Measurements from ENCODE around the gene SPRYD4.
"Not testable (repeated sequence)": the region's sequence is repeated elsewhere in the genome, so short reads cannot be mapped to it uniquely, and the experiment has no call there.

Gene SPRYD4

GRCh38 chr12:56488041-56488955, 19.9 kb downstream of the SPRYD4 start, which contains the start of gene GLS2:
Gene GLS2, minus strand, starts transcription at chr12:56488161. Its CDS starts 43 bp downstream, at chr12:56488118.
- peak; percentile 46 for DNase-seq (ENCODE audit: low read depth)
- H3K4me3 ChIP-seq (ENCODE audit: low read depth, low read length): peak within 1 kb of the TSS; percentile 53
- TF ChIP-seq, protein P1, sequence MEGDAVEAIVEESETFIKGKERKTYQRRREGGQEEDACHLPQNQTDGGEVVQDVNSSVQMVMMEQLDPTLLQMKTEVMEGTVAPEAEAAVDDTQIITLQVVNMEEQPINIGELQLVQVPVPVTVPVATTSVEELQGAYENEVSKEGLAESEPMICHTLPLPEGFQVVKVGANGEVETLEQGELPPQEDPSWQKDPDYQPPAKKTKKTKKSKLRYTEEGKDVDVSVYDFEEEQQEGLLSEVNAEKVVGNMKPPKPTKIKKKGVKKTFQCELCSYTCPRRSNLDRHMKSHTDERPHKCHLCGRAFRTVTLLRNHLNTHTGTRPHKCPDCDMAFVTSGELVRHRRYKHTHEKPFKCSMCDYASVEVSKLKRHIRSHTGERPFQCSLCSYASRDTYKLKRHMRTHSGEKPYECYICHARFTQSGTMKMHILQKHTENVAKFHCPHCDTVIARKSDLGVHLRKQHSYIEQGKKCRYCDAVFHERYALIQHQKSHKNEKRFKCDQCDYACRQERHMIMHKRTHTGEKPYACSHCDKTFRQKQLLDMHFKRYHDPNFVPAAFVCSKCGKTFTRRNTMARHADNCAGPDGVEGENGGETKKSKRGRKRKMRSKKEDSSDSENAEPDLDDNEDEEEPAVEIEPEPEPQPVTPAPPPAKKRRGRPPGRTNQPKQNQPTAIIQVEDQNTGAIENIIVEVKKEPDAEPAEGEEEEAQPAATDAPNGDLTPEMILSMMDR (IDR thresholded peaks at IDR 0.05; ENCODE audit: low read depth, low read length, missing control alignments): no peak

DNA sequence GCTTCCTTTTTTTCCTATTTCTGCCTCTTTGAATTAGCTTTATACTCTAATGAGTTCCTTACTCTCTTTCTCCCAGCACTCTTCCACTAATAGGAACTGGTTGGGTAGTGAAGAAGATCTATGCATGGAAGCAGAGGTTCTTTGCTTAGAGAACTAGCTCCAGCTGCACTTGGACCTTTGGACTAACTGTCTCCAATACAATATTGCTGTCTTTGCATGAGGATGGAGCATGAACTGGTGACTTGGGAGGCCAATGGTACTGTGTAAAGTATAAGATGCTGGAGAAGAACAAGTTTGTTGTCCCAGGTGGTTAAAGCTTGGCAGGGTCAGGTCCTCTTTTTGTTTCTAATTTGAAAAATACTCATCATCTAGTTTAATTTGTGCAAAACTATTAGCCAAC, 22.0 kb downstream of the SPRYD4 start:
- DNase-seq (ENCODE audit: low read depth): no peak
- H3K4me3 ChIP-seq (ENCODE audit: low read depth, low read length): no peak overlapping the region
- TF ChIP-seq, protein P1 (IDR thresholded peaks at IDR 0.05; ENCODE audit: low read depth, low read length, missing control alignments): no peak

DNA sequence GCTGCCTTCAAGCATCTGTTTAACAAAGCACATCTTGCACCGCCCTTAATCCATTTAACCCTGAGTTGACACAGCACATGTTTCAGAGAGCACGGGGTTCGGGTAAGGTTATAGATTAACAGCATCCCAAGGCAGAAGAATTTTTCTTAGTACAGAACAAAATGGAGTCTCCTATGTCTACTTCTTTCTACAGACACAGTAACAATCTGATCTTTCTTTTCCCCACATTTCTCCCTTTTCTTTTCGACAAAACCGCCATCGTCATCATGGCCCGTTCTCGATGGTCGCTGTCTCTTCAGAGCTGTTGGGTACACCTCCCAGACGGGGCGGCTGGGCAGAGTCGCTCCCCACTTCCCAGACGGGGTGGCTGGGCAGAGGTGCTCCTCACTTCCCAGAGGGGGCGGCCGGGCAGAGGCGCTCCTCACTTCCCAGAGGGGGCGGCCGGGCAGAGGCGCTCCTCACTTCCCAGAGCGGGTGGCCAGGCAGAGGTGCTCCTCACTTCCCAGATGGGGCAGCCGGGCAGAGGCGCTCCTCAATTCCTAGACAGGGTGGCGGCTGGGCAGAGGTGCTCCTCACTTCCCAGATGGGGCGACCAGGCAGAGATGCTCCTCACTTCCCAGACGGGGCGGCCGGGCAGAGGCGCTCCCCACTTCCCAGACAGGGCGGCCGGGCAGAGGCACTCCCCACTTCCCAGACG, 25.2 kb downstream of the SPRYD4 start:
- H3K4me3 ChIP-seq (ENCODE audit: low read depth, low read length); DNase-seq (ENCODE audit: low read depth): not testable (repeated sequence)

DNA sequence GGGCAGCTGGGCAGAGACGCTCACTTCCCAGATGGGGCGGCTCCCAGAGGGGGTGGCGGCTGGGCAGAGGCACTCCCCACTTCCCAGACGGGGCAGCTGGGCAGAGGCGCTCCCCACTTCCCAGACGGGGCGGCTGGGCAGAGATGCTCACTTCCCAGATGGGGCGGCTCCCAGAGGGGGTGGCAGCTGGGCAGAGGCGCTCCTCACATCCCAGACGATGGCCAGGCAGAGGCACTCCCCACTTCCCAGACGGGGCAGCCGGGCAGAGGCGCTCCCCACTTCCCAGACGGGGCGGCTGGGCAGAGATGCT, 25.7 kb downstream of the SPRYD4 start:
- not testable (repeated sequence) for H3K4me3 ChIP-seq (ENCODE audit: low read depth, low read length); DNase-seq (ENCODE audit: low read depth)

DNA sequence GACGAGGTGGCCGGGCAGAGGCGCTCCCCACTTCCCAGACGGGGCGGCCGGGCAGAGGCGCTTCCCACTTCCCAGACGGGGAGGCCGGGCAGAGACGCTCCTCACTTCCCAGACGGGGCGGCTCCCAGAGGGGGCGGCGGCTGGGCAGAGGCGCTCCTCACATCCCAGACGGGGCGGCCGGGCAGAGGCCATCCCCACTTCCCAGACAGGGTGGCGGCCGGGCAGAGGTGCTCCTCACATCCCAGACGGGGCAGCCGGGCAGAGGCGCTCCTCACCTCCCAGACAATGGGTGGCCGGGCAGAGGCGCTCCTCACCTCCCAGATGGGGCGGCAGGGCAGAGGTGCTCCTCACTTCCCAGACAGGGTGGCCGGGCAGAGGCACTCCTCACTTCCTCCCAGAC, 26.1 kb downstream of the SPRYD4 start:
- not testable (repeated sequence) for DNase-seq (ENCODE audit: low read depth); H3K4me3 ChIP-seq (ENCODE audit: low read depth, low read length)

- not testable (repeated sequence) for H3K4me3 ChIP-seq (ENCODE audit: low read depth, low read length); DNase-seq (ENCODE audit: low read depth)
- TF ChIP-seq, protein P1 (IDR thresholded peaks at IDR 0.05; ENCODE audit: low read depth, low read length, missing control alignments): peak; percentile 43
Observed at GRCh38 chr12:56496704-56497103, 28.3 kb downstream of the SPRYD4 start.

DNA sequence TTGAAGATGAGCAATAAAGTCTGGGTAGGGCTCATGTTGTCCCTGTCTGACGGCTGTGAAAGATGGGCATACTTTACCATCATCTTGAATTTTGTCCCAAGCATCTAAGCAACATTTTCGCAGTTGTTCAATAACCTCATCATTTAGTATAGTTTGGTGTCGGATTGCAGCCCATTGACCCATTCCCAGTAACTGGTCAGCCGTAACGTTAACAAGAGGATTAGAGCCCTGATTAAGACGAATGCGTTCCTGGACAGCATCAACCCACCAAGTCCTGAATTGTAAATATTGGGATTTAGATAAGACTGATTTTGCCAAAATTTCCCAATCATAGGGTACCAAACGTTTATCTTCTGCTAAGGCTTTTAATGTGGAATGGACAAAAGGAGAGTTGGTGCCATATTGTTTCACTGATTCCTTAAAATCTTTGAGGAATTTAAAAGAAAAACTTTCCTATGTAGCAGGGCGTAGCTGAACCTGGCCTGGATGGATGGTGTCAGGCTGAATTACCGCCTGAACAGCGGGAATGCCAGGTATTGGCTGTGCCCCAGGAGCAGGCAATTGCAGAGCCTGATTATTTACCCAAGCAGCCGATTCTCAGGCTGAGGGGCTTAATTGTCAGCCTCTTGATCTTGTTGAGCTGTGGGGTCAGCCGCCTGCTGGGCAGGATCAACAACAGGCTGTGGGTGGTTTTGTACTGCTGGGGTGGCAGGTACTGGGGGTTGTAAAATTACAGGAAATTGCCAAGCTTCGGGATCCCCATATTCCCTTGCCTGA, 29.9 kb downstream of the SPRYD4 start:
- DNase-seq (ENCODE audit: low read depth); H3K4me3 ChIP-seq (ENCODE audit: low read depth, low read length): not testable (repeated sequence)

GRCh38 chr12:56499452-56499851, 31.1 kb downstream of the SPRYD4 start:
- H3K4me3 ChIP-seq (ENCODE audit: low read depth, low read length); DNase-seq (ENCODE audit: low read depth): not testable (repeated sequence)

- H3K4me3 ChIP-seq (ENCODE audit: low read depth, low read length); DNase-seq (ENCODE audit: low read depth): not testable (repeated sequence)
Observed at GRCh38 chr12:56499879-56500278, 31.5 kb downstream of the SPRYD4 start.

DNA sequence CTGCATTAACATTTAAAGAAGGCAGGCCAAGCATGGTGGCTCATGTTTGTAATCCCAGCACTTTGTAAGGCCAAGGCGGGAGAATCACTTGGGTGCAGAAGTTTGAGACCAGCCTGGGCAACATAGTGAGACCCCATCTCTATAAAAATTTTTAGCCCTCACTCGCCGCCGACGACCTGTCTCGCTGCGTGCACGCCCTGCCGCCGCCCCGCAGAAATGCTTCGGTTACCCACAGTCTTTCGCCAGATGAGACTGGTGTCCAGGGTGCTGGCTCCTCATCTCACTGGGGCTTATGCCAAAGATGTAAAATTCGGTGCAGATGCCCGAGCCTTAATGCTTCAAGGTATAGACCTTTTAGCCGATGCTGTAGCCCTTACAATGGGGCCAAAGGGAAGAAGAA, 42.4 kb downstream of the SPRYD4 start:
- TF ChIP-seq, protein P1 (IDR thresholded peaks at IDR 0.05; ENCODE audit: low read depth, low read length, missing control alignments): no peak
- no peak for DNase-seq (ENCODE audit: low read depth)
- H3K4me3 ChIP-seq (ENCODE audit: low read depth, low read length): no peak overlapping the region

DNA sequence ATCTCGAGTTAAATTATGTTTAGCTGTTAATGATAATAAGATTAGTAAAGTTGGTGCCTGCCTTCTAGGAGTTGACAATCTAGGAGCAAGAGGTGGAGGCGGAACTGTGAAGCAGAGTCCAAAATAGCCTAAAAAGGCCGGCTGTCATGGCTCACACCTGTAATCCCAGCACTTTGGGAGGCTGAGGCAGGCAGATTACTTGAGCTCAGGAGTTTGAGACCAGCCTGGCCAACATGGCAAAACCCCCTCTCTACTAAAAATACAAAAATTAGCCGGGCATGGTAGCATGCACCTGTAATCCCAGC, 45.6 kb downstream of the SPRYD4 start:
- not testable (repeated sequence) for H3K4me3 ChIP-seq (ENCODE audit: low read depth, low read length); DNase-seq (ENCODE audit: low read depth)

Measured in GM12864 (cell line).